HG03135 (cell line): ENCODE data around the gene MBLAC2.

ENCODE experiments used
- ATAC-seq: cut with Tn5 transposase; IDR thresholded peaks from one replicate; pipeline ENCODE4 v1.9.1; 2021; ENCODE audit warnings: mild to moderate bottlenecking, moderate library complexity; ENCODE audit not compliant: unreplicated experiment

MBLAC2 gene

GRCh38 chr5:90474235-90475107 lies at the start of gene MBLAC2, which contains the start of gene POLR3G:
TSS of gene MBLAC2 (minus strand) at chr5:90474771. CDS start at chr5:90474292, 479 bp downstream.
TSS of gene POLR3G (plus strand) at chr5:90474864. CDS start at chr5:90485568, 10,704 bp downstream.
- peak; percentile 90 for ATAC-seq

GRCh38 chr5:90519081-90519480 lies 44.5 kb upstream of the MBLAC2 start:
- ATAC-seq = no peak

GRCh38 chr5:90518661-90519060 lies 44.1 kb upstream of the MBLAC2 start:
- no peak for ATAC-seq

- no peak for ATAC-seq
Measured at GRCh38 chr5:90514520-90514919, 39.9 kb upstream of the MBLAC2 start.

GRCh38 chr5:90510438-90510837 lies 35.9 kb upstream of the MBLAC2 start:
- no peak for ATAC-seq

GRCh38 chr5:90506221-90506620 lies 31.6 kb upstream of the MBLAC2 start:
- ATAC-seq = no peak

- no peak for ATAC-seq
Measured at GRCh38 chr5:90504743-90505142, 30.2 kb upstream of the MBLAC2 start.

- no peak for ATAC-seq
Measured at GRCh38 chr5:90503596-90503995, 29.0 kb upstream of the MBLAC2 start.

GRCh38 chr5:90495146-90495545 lies 20.6 kb upstream of the MBLAC2 start:
- ATAC-seq = no peak

GRCh38 chr5:90494043-90494442 lies 19.5 kb upstream of the MBLAC2 start:
- ATAC-seq = no peak

GRCh38 chr5:90488791-90489190 lies 14.2 kb upstream of the MBLAC2 start:
- no peak for ATAC-seq

GRCh38 chr5:90484540-90484939 lies 10.0 kb upstream of the MBLAC2 start:
- ATAC-seq = no peak

GRCh38 chr5:90483206-90483605 lies 8.6 kb upstream of the MBLAC2 start:
- ATAC-seq = no peak

- ATAC-seq = no peak
Measured at GRCh38 chr5:90480699-90481098, 6.1 kb upstream of the MBLAC2 start.

GRCh38 chr5:90479611-90480385 lies 5.2 kb upstream of the MBLAC2 start:
- no peak for ATAC-seq

- ATAC-seq = no peak
Measured at GRCh38 chr5:90477621-90478215, 3.1 kb upstream of the MBLAC2 start.

GRCh38 chr5:90477073-90477472 lies 2.5 kb upstream of the MBLAC2 start:
- no peak for ATAC-seq

- ATAC-seq = no peak
Measured at GRCh38 chr5:90476391-90476790, 1.8 kb upstream of the MBLAC2 start.

GRCh38 chr5:90475436-90475980 lies 937 bp upstream of the MBLAC2 start:
- no peak for ATAC-seq

GRCh38 chr5:90473396-90474234 lies 956 bp downstream of the MBLAC2 start:
- peak; percentile 17 for ATAC-seq
